Neural cell (in vitro differentiated cells): ENCODE measurements around the gene FADS1. TPM values are rescaled to one million over a fixed set of nuclear protein-coding genes. Genes with fewer than 3 reads are reported as not detected.

Experiments used
- H2AFZ ChIP-seq: fragments of 200-600, 300-800 bp; sonication (generic), shearing (Covaris generic); 2 replicates; pipeline ENCODE4 v1.6.0; 2014; ENCODE audit warnings: low read depth, mild to moderate bottlenecking, antibody characterized with exemption, low read length, moderate library complexity
- H3F3A ChIP-seq: fragments of 200-600 bp; shearing (Covaris generic); 2 replicates; pipeline ENCODE4 v1.6.1; 2016; ENCODE audit warnings: mild to moderate bottlenecking, moderate library complexity, mixed read lengths, antibody characterized with exemption, low read length; ENCODE audit not compliant: insufficient read depth, poor library complexity, severe bottlenecking
- H3K27ac ChIP-seq: fragments of 200-600, 300-800 bp; sonication (generic), shearing (Covaris generic); 2 replicates; pipeline ENCODE4 v1.5.1; 2014; ENCODE audit warnings: mild to moderate bottlenecking, low read length, moderate library complexity
- H3K27me3 ChIP-seq: fragments of 300-800, 200-600 bp; sonication (generic), shearing (Covaris generic); 2 replicates; pipeline ENCODE4 v1.6.0; 2014; ENCODE audit warnings: mild to moderate bottlenecking, low read depth, low read length, moderate library complexity; ENCODE audit not compliant: insufficient read depth
- H3K36me3 ChIP-seq: fragments of 300-800, 200-600 bp; sonication (generic), shearing (Covaris generic); 2 replicates; pipeline ENCODE4 v1.5.1; 2014; ENCODE audit warnings: mild to moderate bottlenecking, antibody characterized with exemption, low read length, moderate library complexity; ENCODE audit not compliant: insufficient read depth
- H3K4me2 ChIP-seq: fragments of 300-800, 200-600 bp; sonication (generic), shearing (Covaris generic); 2 replicates; pipeline ENCODE4 v1.6.0; 2014; ENCODE audit warnings: mild to moderate bottlenecking, low read length
- H3K4me3 ChIP-seq: fragments of 300-800, 200-600 bp; sonication (generic), shearing (Covaris generic); 2 replicates; pipeline ENCODE4 v1.5.1; 2014; ENCODE audit warnings: mild to moderate bottlenecking, low read length, moderate library complexity
- H3K79me2 ChIP-seq: fragments of 200-600 bp; shearing (Covaris generic); replicated peaks from 2 replicates; pipeline ENCODE4 v1.6.0; 2014; ENCODE audit warnings: mild to moderate bottlenecking, low read length, moderate library complexity; ENCODE audit not compliant: insufficient read depth
- H3K9ac ChIP-seq: fragments of 300-800, 200-600 bp; sonication (generic), shearing (Covaris generic); 2 replicates; pipeline ENCODE4 v1.6.1; 2016; ENCODE audit warnings: mild to moderate bottlenecking, low read length, mixed read lengths
- H3K9me2 ChIP-seq: fragments of 200-600 bp; shearing (Covaris generic); 2 replicates; pipeline ENCODE4 v1.6.1; 2016; ENCODE audit warnings: mild to moderate bottlenecking, low read length, mixed read lengths; ENCODE audit not compliant: insufficient read depth
- H3K9me3 ChIP-seq: fragments of 200-600, 300-800 bp; sonication (generic), shearing (Covaris generic); 2 replicates; pipeline ENCODE4 v1.6.1; 2016; ENCODE audit warnings: mild to moderate bottlenecking, mixed run types, low read length, moderate library complexity, mixed read lengths
- H4K20me1 ChIP-seq: fragments of 200-600 bp; shearing (Covaris generic); 2 replicates; pipeline ENCODE4 v1.6.1; 2016; ENCODE audit warnings: mild to moderate bottlenecking, mixed run types; ENCODE audit not compliant: insufficient read depth
- EP300 ChIP-seq: fragments of 450-650 bp; conservative IDR thresholded peaks from 2 replicates; pipeline ENCODE4 v1.6.1; 2014; ENCODE audit warnings: antibody characterized with exemption, mild to moderate bottlenecking, moderate library complexity; ENCODE audit not compliant: poor library complexity, severe bottlenecking
- EZH2 ChIP-seq: fragments of 200-600, 300-800 bp; shearing (Covaris generic), sonication (generic); IDR thresholded peaks from 2 replicates; pipeline ENCODE4 v1.6.1; 2014; ENCODE audit warnings: antibody characterized with exemption, low read length, borderline replicate concordance, mild to moderate bottlenecking; ENCODE audit not compliant: insufficient read depth, poor library complexity, severe bottlenecking
- MXI1 ChIP-seq: fragments of 450-650 bp; conservative IDR thresholded peaks from 2 replicates; pipeline ENCODE4 v1.6.1; 2014; ENCODE audit warnings: antibody characterized with exemption, mild to moderate bottlenecking; ENCODE audit not compliant: poor library complexity, severe bottlenecking
- POLR2AphosphoS5 ChIP-seq: IDR thresholded peaks from 2 replicates; pipeline ENCODE4 v1.6.1; 2012
- RAD21 ChIP-seq: fragments of 450-650 bp; conservative IDR thresholded peaks from 2 replicates; pipeline ENCODE4 v1.6.1; 2014; ENCODE audit warnings: antibody characterized with exemption, mild to moderate bottlenecking, moderate library complexity
- SMC3 ChIP-seq: fragments of 450-650 bp; conservative IDR thresholded peaks from 2 replicates; pipeline ENCODE4 v1.6.1; 2014; ENCODE audit warnings: antibody characterized with exemption, mild to moderate bottlenecking, moderate library complexity; ENCODE audit not compliant: poor library complexity
- TAF1 ChIP-seq: IDR thresholded peaks from 2 replicates; pipeline ENCODE4 v1.6.1; 2012; ENCODE audit warnings: low read depth
- polyA minus RNA-seq: library from RNA; depleted of rRNA, polyadenylated mRNA; stranded (reverse); fragments of >200 nt; gene quantifications from 2 replicates; pipeline ENCODE4 v1.2.3, GENCODE V29; 2014
- polyA plus RNA-seq: library from polyadenylated mRNA; depleted of rRNA; stranded (reverse); fragments of >200 nt; gene quantifications from 2 replicates; pipeline ENCODE4 v1.2.3, GENCODE V29; 2014
- TF ChIP-seq, protein P1 (sequence below): IDR thresholded peaks from 2 replicates; pipeline ENCODE4 v1.6.1; 2012; ENCODE audit warnings: borderline replicate concordance
- TF ChIP-seq, protein P2 (sequence below): fragments of 450-650 bp; IDR thresholded peaks from 2 replicates; pipeline ENCODE4 v1.5.1; 2014; ENCODE audit warnings: antibody characterized with exemption, mild to moderate bottlenecking, moderate library complexity; ENCODE audit not compliant: poor library complexity, severe bottlenecking

Gene FADS1
- polyA plus RNA-seq (102 and 119 TPM in 2 replicates), polyA minus RNA-seq (150 and 199 TPM in 2 replicates)

DNA sequence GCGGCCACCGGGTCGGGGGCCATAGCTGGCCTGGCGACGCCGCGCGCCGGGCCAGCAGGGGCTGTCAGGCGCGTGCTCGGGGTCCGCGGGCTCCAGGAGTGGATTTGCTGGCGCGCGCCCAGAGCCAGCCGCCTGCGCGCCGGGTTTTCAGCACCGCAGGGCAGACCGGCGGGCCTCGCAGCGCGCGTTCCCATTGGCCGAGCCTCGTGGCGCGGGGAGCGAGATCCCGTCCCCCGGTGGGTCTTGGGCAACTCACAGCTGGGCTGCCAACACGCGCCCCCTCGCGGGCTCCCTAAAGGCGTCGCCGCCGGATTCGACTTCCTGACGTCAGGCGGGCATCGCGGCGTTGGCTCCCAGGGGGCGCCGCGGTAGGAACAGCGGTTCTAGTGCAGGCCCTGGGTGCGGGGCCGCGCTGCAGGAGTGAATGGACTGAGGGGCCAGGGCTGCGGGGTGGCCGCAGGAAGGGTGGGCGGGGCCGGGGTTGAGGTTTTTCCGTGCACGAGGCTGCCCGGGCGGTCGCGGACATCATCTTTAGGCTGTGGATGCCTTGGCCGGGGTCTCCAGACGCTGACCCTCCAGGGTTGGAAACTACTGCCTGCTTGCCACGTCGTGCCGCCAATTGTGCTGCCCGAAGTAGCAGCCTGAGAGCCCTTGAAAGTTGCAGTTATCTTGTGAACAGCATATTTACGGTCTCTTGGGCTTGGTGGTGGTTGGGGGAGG lies at the start of gene FADS1:
TSS of gene FADS1 (minus strand) at position 268 of the 720 bp plus-strand sequence. CDS start at position 194, 74 bp downstream.
- no peaks in the 10 kb centered on the region for H4K20me1 ChIP-seq
- H3F3A ChIP-seq = no peaks in the 10 kb centered on the region
- H2AFZ ChIP-seq = peak within 1 kb of the TSS; percentile 42
- H3K9me2 ChIP-seq = no peaks in the 10 kb centered on the region
- H3K36me3 ChIP-seq = peaks cover 5% of the 10 kb centered on the region
- no peaks in the 10 kb centered on the region for H3K9me3 ChIP-seq
- H3K27me3 ChIP-seq = no peaks in the 10 kb centered on the region
- peaks cover 40% of the 10 kb centered on the region for H3K79me2 ChIP-seq
- peak within 1 kb of the TSS; percentile 75 for H3K4me2 ChIP-seq
- TF ChIP-seq SMC3 (peak; percentile 64), POLR2AphosphoS5 (peak; percentile 82), RAD21 (peak; percentile 58), EZH2 (no peak), MXI1 (peak; percentile 88), TAF1 (no peak), EP300 (peak; percentile 75)
- TF ChIP-seq, protein P1, sequence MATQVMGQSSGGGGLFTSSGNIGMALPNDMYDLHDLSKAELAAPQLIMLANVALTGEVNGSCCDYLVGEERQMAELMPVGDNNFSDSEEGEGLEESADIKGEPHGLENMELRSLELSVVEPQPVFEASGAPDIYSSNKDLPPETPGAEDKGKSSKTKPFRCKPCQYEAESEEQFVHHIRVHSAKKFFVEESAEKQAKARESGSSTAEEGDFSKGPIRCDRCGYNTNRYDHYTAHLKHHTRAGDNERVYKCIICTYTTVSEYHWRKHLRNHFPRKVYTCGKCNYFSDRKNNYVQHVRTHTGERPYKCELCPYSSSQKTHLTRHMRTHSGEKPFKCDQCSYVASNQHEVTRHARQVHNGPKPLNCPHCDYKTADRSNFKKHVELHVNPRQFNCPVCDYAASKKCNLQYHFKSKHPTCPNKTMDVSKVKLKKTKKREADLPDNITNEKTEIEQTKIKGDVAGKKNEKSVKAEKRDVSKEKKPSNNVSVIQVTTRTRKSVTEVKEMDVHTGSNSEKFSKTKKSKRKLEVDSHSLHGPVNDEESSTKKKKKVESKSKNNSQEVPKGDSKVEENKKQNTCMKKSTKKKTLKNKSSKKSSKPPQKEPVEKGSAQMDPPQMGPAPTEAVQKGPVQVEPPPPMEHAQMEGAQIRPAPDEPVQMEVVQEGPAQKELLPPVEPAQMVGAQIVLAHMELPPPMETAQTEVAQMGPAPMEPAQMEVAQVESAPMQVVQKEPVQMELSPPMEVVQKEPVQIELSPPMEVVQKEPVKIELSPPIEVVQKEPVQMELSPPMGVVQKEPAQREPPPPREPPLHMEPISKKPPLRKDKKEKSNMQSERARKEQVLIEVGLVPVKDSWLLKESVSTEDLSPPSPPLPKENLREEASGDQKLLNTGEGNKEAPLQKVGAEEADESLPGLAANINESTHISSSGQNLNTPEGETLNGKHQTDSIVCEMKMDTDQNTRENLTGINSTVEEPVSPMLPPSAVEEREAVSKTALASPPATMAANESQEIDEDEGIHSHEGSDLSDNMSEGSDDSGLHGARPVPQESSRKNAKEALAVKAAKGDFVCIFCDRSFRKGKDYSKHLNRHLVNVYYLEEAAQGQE = peak; percentile 28
- TF ChIP-seq, protein P2, sequence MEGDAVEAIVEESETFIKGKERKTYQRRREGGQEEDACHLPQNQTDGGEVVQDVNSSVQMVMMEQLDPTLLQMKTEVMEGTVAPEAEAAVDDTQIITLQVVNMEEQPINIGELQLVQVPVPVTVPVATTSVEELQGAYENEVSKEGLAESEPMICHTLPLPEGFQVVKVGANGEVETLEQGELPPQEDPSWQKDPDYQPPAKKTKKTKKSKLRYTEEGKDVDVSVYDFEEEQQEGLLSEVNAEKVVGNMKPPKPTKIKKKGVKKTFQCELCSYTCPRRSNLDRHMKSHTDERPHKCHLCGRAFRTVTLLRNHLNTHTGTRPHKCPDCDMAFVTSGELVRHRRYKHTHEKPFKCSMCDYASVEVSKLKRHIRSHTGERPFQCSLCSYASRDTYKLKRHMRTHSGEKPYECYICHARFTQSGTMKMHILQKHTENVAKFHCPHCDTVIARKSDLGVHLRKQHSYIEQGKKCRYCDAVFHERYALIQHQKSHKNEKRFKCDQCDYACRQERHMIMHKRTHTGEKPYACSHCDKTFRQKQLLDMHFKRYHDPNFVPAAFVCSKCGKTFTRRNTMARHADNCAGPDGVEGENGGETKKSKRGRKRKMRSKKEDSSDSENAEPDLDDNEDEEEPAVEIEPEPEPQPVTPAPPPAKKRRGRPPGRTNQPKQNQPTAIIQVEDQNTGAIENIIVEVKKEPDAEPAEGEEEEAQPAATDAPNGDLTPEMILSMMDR = peak; percentile 90
- peak within 1 kb of the TSS; percentile 99 for H3K4me3 ChIP-seq
- H3K9ac ChIP-seq = peak within 1 kb of the TSS; percentile 97
- H3K27ac ChIP-seq = peak within 1 kb of the TSS; percentile 93

DNA sequence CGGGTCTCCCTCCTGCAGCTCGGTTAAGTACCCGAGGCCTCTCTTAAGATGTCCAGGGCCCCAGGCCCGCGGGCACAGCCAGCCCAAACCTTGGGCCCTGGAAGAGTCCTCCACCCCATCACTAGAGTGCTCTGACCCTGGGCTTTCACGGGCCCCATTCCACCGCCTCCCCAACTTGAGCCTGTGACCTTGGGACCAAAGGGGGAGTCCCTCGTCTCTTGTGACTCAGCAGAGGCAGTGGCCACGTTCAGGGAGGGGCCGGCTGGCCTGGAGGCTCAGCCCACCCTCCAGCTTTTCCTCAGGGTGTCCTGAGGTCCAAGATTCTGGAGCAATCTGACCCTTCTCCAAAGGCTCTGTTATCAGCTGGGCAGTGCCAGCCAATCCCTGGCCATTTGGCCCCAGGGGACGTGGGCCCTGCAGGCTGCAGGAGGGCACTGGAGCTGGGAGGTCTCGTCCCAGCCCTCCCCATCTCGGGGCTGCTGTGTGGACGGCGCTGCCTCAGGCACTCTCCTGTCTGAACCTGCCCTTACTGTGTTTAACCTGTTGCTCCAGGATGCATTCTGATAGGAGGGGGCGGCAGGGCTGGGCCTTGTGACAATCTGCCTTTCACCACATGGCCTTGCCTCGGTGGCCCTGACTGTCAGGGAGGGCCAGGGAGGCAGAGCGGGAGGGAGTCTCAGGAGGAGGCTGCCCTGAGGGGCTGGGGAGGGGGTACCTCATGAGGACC lies 49.6 kb upstream of the FADS1 start:
- H3K27ac ChIP-seq = no peak overlapping the region
- peaks cover 8% of the 10 kb centered on the region for H3K36me3 ChIP-seq
- H2AFZ ChIP-seq = no peak overlapping the region
- TF ChIP-seq EP300 = no peak
- no peak for TF ChIP-seq RAD21
- TF ChIP-seq MXI1 = no peak
- no peak for TF ChIP-seq EZH2
- TF ChIP-seq POLR2AphosphoS5 = peak; percentile 14
- H3K4me3 ChIP-seq = no peak overlapping the region
- H4K20me1 ChIP-seq = no peaks in the 10 kb centered on the region
- H3K9me2 ChIP-seq = no peaks in the 10 kb centered on the region
- H3K27me3 ChIP-seq = no peaks in the 10 kb centered on the region
- no peak overlapping the region for H3K4me2 ChIP-seq
- H3K79me2 ChIP-seq = no peaks in the 10 kb centered on the region
- H3K9me3 ChIP-seq = no peaks in the 10 kb centered on the region
- H3F3A ChIP-seq = no peaks in the 10 kb centered on the region
- H3K9ac ChIP-seq = no peak overlapping the region
